SU-DHL-6 (cell line): ENCODE measurements around the gene IL17RD.

Experiments used
- CTCF ChIP-seq: fragments of 200-600 bp; sonication (generic); IDR thresholded peaks from one replicate; pipeline ENCODE4 v1.5.1; 2017; ENCODE audit warnings: antibody characterized with exemption, mild to moderate bottlenecking, low read length, moderate library complexity; ENCODE audit not compliant: insufficient read depth, poor library complexity, severe bottlenecking
- EZH2phosphoT487 ChIP-seq: fragments of 200-600 bp; sonication (generic), shearing (Covaris generic); conservative IDR thresholded peaks from 2 replicates; pipeline ENCODE4 v1.6.1; 2018; ENCODE audit warnings: mild to moderate bottlenecking, antibody characterized with exemption, low read length, moderate library complexity, mixed read lengths

DNA sequence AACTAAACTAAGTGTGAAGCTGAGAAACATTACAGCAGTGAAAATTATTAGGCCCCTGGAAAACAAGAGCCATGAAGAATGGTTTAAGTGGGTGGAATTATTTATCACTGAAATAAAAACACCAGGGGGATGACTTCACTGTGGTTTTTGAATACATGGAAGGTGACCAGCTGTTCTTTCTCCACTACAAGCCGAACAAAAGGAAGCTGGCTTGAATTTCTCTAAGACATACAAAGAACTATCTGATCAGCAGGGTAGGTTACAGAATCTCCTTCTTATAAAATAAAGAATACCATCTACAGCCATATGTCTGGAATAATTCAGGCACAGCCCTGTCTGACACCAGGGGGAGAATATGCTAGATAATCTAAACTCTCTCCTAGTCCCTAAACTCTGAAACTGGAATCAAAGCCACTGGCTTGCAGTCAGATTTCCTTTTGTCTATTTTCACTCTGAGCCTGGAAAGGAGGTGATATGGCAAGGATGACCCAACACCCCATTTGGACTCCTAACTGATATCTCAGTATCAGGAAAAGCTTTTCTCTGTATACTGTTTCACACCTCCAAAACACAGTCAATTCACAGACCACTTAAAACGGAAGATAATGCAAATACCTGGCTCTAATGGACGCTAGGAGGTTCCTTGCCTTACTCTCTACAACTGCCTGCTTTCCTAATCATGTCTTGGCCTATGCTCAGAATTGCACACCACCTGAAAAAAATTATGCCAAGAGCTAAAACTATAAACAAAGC, 73.5 kb downstream of the IL17RD start:
- TF ChIP-seq CTCF = no peak
- no peak for TF ChIP-seq EZH2phosphoT487
